HepG2 (cell line): ENCODE results near the gene KIF3C. TPM values are rescaled to one million over a fixed set of nuclear protein-coding genes. Genes with fewer than 3 reads are reported as not detected.
A peak's percentile ranks its signal among the peaks of the same experiment; 100 is the strongest.

ENCODE experiments used
- ADNP ChIP-seq: sonication (generic); formaldehyde crosslinking; IDR thresholded peaks from 2 replicates; pipeline ENCODE4 v1.4.0; 2020; ENCODE audit warnings: missing genetic modification reagents
- ARNTL ChIP-seq: sonication (generic); formaldehyde crosslinking; IDR thresholded peaks from 2 replicates; pipeline ENCODE4 v1.4.0; 2020; ENCODE audit warnings: mild to moderate bottlenecking, missing genetic modification reagents
- DNMT3B ChIP-seq: conservative IDR thresholded peaks from 2 replicates; pipeline ENCODE4 v1.6.1; 2016; ENCODE audit warnings: missing biosample characterization, control low read depth
- ESRRA ChIP-seq: sonication (generic); formaldehyde crosslinking; IDR thresholded peaks from 2 replicates; pipeline ENCODE4 v1.5.1; 2020; ENCODE audit warnings: mild to moderate bottlenecking, low read depth, missing genetic modification reagents
- FOSL1 ChIP-seq: sonication (generic); formaldehyde crosslinking; IDR thresholded peaks from 2 replicates; pipeline ENCODE4 v1.9.0; 2021; ENCODE audit warnings: missing genetic modification reagents, borderline replicate concordance
- GPN1 ChIP-seq: sonication (generic); formaldehyde crosslinking; IDR thresholded peaks from 2 replicates; pipeline ENCODE4 v1.5.1; 2020; ENCODE audit warnings: missing genetic modification reagents, borderline replicate concordance
- GTF3A ChIP-seq: sonication (generic); formaldehyde crosslinking; conservative IDR thresholded peaks from 2 replicates; pipeline ENCODE4 v1.4.0; 2020; ENCODE audit warnings: mild to moderate bottlenecking, missing genetic modification reagents
- HOXA7 ChIP-seq: sonication (generic); formaldehyde crosslinking; IDR thresholded peaks from 2 replicates; pipeline ENCODE4 v1.8.1; 2022; ENCODE audit warnings: mild to moderate bottlenecking, missing genetic modification reagents, moderate library complexity
- IRF1 ChIP-seq: sonication (generic); formaldehyde crosslinking; IDR thresholded peaks from 2 replicates; pipeline ENCODE4 v1.4.0; 2020; ENCODE audit warnings: low read depth, mild to moderate bottlenecking, missing genetic modification reagents
- KDM6A ChIP-seq: IDR thresholded peaks from 2 replicates; pipeline ENCODE4 v1.6.1; 2016; ENCODE audit warnings: low read depth
- MAFF ChIP-seq: IDR thresholded peaks from 2 replicates; pipeline ENCODE4 v1.6.1; 2011; ENCODE audit warnings: low read depth, low read length, improper control_type of control experiment
- RBAK ChIP-seq: sonication (generic); formaldehyde crosslinking; IDR thresholded peaks from 2 replicates; pipeline ENCODE4 v1.5.1; 2020; ENCODE audit warnings: mild to moderate bottlenecking, missing genetic modification reagents
- RBM22 ChIP-seq: fragments of 200-400 bp; formaldehyde crosslinking; optimal IDR thresholded peaks from 2 replicates; pipeline ENCODE3; 2017; ENCODE audit warnings: mild to moderate bottlenecking, low read length, moderate library complexity
- TBL1XR1 ChIP-seq: fragments of 150-350 bp; IDR thresholded peaks from 2 replicates; pipeline ENCODE4 v1.6.1; 2014; ENCODE audit warnings: borderline replicate concordance, low read length; ENCODE audit not compliant: partially characterized antibody
- ZBTB40 ChIP-seq, 2 experiments: fragments of 450-650 bp in 1 of 2; sonication (generic) in 1 of 2; formaldehyde crosslinking in 1 of 2; IDR thresholded peaks; 2 replicates each; pipeline versions ENCODE4 v1.6.1 to v1.8.0; 2016 to 2022; ENCODE audit warnings: antibody characterized with exemption in 1 of 2, mild to moderate bottlenecking in 1 of 2, missing genetic modification reagents in 1 of 2
- ZFYVE20 ChIP-seq: sonication (generic); formaldehyde crosslinking; IDR thresholded peaks from 2 replicates; pipeline ENCODE4 v1.8.0; 2023; ENCODE audit warnings: low read depth, mild to moderate bottlenecking, moderate library complexity, missing genetic modification reagents, borderline replicate concordance
- ZNF101 ChIP-seq: sonication (generic); formaldehyde crosslinking; IDR thresholded peaks from 2 replicates; pipeline ENCODE4 v1.4.0; 2020; ENCODE audit warnings: mild to moderate bottlenecking, low read depth, missing genetic modification reagents, borderline replicate concordance
- ZNF12 ChIP-seq: sonication (generic); formaldehyde crosslinking; IDR thresholded peaks from 2 replicates; pipeline ENCODE4 v1.5.0; 2020; ENCODE audit warnings: missing genetic modification reagents
- ZNF253 ChIP-seq: sonication (generic); formaldehyde crosslinking; IDR thresholded peaks from 2 replicates; pipeline ENCODE4 v1.8.0; 2022; ENCODE audit warnings: mild to moderate bottlenecking, missing genetic modification reagents, borderline replicate concordance
- ZNF484 ChIP-seq: sonication (generic); formaldehyde crosslinking; IDR thresholded peaks from 2 replicates; pipeline ENCODE4 v1.5.1; 2020; ENCODE audit warnings: mild to moderate bottlenecking, low read depth, missing genetic modification reagents, borderline replicate concordance
- ZNF614 ChIP-seq: IDR thresholded peaks from 2 replicates; pipeline ENCODE4 v1.6.1; 2018; ENCODE audit warnings: missing biosample characterization, missing genetic modification reagents, inconsistent platforms, borderline replicate concordance
- polyA plus RNA-seq, 8 experiments: library from polyadenylated mRNA; depleted of rRNA in 3 of 8; stranded (reverse) in 7 of 8; unstranded in 1 of 8; fragments of >200 nt; fragmentation: Illumina TruSeq in 4 of 8; extraction: Trizol in 4 of 8; gene quantifications; 2 replicates each; pipeline versions ENCODE4 v1.2.1 to v1.2.3, GENCODE V29; 2011 to 2016; ENCODE audit warnings: low read depth in 4 of 8, missing spikeins in 1 of 8, mixed read lengths in 1 of 8; ENCODE audit not compliant: insufficient read depth in 1 of 8
- total RNA-seq, 5 experiments: library from RNA; depleted of rRNA; stranded (reverse); fragments of >200 nt; fragmentation: Illumina TruSeq; extraction: Trizol; gene quantifications; 2 replicates each; pipeline ENCODE4 v1.2.3, GENCODE V29; 2016; ENCODE audit warnings: low read depth in 1 of 5

Gene KIF3C
- total and polyA plus RNA-seq, 2 of the 13 experiments (the other 11 are each of a cell fraction or from before 2014, with no cell fraction given), result 3.6 to 4.9 TPM

DNA sequence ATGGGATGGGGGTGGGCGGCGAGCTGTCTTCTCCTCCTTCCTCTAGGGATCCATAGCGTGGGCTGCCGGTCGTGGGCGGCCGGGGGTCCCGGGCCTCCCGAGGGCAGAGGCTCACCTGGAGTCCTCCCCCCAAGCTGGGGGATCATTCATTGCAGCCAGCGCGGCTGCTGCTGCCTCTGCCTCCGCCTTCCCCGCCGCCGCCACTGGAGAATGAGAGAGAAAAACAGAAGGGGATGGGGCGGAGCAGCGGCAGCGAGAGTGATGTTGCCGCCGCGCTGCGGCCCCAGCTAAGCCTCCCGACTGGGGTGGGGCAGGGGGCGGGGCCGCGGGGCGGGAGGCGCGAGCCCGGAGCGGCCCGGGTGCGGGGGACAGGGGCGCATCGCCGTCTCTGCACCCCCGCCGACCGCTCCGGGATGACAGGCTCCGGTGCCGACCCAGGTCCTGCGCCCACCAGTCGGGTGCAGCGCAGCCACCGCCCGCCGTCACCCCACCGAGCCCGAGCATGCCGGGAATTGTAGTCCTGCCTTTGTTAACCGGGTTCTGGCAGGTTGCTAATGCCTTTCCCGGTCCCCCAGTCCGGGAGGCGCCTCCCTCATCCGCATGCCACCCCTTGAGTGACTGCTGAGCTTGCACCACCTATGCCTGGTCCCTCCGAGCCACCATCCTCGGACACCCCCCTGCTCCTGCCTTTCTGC is at the start of gene KIF3C (continued):
- TF ChIP-seq ZBTB40 (IDR thresholded peaks at IDR 0.05) (no peak), ZBTB40 (CRISPR knock-in tag; IDR thresholded peaks at IDR 0.05) (peak; percentile 36; the same call in 1 of the 2 replicates), GTF3A (CRISPR knock-in tag) (0 out of 2 replicates have a peak, but pooled peaks have one; percentile 29), ZNF484 (CRISPR knock-in tag) (no peak), MAFF (no peak), DNMT3B (CRISPR knock-in tag) (no peak), ARNTL (no peak), IRF1 (no peak), TBL1XR1 (no peak), KDM6A (no peak; the same call in 1 of the 2 replicates), ESRRA (CRISPR knock-in tag) (no peak), ZNF253 (no peak), ZNF12 (no peak), GPN1 (no peak), RBAK (no peak), RBM22 (no peak), ZNF101 (CRISPR knock-in tag) (no peak), ADNP (no peak), ZFYVE20 (no peak), ZNF614 (CRISPR knock-in tag) (no peak), HOXA7 (no peak), FOSL1 (CRISPR knock-in tag) (no peak)
